ENCODE measurements around the gene PDK4.
"Not testable (repeated sequence)": the region's sequence is repeated elsewhere in the genome, so short reads cannot be mapped to it uniquely, and the experiment has no call there.

The PDK4 gene

DNA sequence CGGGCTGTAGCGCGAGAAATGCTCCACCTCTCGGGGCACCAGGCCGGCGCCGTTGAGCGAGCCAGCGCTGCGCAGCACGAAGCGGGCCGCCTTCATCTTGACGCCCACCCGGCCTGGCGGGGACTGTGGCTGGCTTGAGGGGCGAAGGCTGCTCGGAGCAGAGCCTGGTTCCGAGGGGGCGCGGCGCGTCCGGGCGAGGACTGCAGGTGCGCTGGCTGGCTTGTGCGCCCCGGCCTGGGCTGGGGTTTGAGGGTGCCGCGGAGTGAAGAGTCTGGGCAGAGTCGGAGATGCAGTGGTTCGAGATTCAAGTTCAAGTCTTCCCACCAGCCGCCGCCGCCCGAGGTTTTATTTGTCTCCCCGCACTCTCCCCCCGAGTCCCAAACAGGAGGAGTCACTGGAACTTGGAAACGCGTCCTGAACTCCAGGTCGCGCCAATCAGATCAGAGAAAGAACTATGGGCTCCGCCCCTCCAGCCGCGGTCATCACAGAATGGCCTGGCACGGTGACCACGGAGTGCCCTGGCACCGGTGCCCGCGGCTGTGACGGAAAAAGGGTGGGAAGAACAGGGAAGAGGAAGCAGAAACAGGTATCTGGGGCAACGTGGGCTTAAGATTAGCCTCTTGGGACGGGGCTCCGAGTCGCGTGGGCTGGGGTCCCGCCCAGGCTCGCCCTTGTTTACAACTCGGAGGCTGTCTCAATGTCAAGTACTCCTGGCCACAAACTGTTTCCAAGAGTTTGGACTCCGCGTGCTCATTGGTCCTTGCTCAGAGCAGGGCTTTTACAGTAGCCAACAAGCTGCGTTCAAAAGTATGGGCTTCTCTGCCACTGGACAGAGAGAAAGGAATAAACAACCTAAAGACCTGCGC, at the start of gene PDK4:
PDK4 (minus strand) TSS at position 319 of the 866 bp plus-strand sequence; CDS start at position 96, 223 bp downstream.
- peak in 1 of 2 donors; percentile 51 for DNase-seq

DNA sequence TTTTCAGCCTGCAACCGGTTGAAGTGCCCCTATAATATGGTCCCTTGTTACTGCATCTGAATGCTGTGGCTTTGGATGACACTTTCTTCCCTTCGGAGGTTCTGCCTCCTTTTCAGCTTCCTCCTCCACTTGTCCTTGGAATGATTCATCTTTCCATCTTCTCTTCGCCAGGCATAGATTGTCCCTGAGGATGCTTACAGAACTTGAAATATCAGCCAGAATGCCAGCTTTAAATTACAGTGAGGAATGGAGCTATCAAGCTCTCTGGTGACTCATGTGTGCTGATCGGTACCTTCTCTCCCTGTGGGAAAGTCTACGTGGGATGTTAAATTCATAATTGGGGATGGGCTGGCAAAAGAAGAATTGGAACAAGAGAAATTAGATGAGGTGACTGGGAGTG, 45.9 kb upstream of the PDK4 start:
- DNase-seq, result no peak

DNA sequence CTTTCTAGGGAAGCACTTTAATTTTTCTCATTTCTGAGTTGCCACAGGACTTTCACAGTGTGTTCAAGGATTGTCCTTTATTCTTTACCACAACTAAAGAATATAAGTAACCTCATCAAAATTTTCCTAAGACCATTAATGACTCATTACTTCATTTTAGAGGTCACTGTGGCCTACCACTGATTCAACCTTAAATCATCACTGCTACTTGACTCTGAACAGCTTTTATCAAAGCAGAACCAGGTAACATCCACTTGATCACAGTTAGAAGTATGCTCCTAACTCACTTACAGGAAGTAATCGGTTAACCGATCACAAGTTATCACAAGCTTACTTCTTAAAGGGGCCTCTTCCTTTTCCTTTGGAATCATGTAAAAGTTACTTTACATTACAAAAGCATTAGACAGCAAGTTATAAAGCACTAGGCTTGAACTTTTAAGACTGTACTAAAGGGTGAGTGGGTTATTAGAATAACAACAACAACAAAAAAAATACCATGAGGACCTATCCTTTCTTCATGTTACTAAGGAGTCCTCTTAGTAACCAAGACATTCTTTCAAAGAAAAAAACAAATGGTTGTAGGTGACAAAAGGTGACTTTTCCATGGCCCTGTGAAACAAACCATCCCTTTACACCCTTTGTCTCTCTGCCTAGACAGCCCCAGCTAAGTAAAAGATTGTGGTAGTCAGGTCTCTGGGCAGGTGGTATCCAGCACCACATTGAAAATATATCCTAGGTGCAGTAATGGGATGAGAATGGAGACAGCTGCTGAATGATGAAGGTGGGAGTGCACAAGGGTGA, 40.0 kb upstream of the PDK4 start:
- DNase-seq, result no peak

DNA sequence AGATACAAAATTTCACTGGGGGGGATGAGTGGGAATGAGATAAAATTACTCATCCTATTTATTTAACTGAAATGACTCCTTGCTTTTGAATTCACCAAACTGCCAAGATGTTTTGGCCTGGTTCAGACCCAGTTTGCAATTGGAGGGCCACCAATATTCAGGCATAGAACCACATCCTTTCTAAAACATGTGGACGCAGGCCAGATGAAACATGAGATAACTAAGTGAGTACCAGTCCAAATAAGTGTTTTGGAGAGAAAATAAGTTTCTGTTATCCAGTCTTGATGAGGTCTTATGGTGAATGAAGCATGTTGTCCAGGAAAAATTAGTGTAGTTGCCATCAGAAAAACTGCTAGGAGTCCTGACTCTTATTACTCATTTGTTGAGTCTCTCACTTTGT, 36.3 kb upstream of the PDK4 start:
- DNase-seq, result no peak

DNA sequence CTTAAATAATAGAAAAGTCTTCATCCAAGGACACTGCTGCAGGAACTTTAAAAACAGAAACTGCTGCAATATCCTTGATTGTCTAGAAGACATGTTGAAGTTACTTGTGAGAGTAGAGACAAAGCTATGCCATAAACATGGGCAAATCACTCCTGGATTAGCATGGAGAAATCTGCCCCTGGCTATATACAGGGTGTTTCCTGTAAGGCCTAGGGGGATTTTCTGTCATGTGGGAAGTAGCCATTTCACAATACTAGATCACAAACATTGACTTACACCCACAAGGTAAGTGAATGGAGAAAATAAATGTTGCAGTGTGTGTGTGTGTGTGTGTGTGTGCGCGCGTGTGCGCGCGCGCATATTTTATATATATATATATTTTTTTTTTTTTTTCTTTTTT, 35.2 kb upstream of the PDK4 start:
- DNase-seq, result no peak

DNA sequence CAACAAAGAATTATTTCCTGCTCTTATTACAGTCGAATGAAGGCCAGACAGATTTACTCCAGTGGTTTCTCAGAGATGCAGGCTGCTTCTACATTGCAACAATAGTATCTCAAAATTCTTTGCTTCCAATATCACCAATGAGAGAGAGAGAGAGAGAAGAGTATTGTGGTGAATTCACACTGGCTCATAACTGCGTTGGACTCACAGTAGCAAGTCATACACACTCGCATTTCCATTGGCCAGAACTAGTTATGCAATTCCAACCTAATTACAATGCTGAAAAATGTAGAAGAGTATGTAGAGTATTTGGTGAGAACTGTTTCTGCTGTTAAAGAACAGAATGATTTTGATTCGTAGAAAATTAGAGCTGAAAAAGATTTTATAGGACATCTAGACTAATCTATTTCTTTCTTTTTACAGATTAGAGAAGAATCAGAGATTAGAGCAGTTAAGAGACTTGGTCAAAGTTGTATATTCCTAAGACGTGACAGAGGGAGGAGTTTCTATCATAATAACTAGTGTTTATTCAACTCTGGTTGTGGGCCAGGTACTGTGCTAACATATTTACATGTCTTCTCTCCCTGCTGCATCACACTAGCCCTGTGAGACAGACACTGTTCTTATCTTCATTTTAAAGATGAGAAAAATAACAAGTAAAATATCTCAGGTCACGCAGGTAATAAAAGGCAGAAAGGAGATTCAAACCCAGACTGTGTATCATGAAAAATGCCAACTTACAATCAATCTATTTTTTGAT, 34.6 kb upstream of the PDK4 start:
- no peak for DNase-seq

DNA sequence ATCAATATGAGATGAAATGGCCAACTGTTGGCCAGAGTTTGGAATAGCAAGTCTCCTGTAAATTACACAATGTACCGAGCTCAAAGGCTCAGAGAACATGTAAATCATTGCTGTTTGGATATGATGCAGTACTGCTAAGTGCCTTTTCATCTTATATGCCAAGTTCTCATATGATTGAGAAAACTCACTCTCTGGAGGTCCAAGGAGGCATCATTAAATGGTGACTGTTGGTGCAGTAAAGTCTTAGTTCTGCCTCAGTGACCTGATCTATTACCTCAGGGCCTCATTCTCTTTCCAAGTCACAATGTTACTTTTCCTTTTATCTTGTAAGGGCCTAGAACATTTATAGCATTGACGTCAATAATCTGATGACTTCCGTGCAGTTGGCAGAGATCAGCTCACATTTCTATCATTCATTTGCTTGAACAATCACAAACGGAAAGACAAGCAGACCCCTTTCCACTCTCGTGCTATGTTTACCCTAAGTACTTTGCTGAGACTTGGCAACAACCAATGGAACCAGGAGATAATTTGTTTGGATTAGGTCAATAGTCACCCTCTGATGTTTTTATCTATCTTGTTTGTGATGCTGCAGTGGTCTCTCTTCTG, 32.6 kb upstream of the PDK4 start:
- DNase-seq, result no peak

DNA sequence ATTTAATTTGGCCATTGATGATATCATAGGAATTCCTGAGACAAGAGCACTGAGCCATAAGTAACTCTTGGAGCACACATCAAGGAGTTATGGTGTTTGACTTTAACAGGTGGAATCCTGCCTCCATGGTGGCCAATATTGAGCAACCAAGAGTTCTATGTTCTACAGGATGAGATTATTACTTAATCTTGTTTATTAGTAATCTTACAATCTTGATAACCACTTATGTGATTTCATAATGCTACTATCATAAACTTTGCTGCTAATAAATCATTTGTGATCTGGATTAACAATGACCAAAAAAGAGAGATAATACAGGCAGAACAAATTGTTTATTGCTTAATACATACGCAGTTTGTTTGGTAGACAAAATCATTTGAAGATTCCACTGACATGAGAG, 27.5 kb upstream of the PDK4 start:
- DNase-seq, result no peak

DNA sequence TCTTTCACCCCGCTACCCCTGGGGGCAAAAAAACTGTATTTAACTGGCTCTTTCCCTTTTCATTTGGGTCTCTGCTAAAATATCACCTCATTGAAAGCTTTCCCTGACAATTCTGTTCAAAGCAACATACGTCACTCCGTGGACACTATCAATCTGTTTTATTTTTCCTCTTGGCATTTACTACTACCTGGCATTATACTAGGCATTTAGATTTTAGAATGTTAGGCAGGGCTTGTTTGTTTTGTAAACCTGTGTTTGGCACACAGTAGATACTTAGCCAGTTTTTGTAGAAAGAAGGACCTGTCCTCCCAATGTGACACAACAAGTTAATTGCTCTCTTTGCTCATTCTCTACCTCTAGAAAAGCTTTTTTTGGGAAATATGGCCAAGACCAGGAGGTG, 26.5 kb upstream of the PDK4 start:
- no peak for DNase-seq

DNA sequence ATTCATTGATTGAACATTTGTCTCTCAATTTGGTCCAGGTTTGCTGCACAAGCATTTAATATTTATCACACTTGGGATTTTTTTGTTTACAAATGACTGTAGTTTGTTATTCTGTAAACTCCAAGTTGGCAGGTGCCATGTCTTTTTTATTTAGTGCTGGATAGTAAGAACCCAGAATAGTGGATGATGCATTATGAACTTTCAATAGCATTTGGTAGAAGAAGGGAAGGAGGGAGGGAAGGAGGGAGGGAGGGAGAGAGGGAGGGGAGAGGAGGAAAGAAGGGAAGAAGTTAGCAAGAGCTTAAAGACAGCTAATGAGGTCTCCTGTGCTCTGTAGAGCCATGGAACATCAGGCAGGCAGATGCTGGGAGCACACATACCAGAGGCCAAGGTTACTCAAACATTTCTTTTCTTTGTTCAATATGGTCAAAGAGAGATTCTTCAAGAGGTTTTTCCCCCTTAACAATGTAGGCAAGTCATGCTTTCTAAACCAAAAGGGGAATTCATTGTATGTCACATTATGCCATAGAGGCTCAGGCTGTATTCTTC, 25.8 kb upstream of the PDK4 start:
- DNase-seq, result no peak

DNA sequence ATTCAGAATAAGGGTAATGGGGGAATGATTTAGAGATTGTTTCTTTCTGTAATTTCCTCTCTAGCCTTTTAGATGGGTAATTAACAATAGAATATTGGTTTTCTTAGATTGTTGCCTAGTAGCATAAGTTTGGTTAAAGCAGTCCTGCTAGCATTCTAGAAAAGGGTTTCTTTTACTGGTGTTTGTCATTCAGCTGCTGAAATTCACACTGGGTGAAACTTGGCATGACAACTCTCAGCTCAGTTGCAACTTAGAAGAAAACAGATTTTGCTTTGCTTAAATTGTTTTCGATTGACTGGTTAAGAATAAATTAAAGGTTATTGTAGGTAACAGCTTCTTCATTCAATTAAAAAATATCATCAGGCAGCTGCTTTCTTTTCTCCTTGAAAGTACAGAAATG, 25.1 kb upstream of the PDK4 start:
- no peak for DNase-seq

DNA sequence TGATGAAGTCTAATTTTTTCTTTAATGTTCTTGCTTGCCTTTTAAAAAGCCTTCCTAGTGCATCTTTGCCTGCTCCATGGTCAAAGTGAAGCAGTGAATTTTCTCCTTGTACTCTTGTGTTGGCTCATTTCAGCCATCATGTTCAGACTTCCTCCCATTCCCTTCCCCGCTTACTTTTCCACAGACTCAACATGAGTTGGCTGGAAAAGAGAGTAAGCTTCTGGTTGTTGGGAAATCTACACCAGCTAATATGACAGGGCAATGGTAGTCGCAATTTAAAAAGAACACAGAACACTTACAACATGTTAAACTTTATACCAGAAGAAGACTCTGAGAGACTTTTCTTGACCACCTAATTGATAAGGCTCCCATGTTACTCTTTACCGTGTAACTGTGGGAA, 24.3 kb upstream of the PDK4 start:
- DNase-seq, result no peak

DNA sequence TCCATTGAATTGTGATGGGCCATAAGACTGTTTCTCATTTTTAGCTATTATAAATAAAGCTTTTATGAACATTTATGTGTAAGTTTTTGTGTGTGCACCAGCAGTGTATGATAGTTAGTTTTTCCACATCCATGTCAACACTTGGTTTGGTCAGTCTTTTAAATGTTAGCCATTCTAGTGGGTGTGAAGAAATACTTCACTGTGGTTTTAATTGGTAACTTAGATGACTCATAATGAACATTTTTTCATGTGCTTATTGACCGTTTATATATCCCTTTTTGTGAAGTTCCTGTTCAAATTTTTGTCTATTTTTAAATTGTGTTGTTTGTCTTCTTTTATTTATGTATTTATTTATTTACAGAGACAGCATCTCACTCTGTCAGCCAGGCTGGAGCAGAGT, 23.6 kb upstream of the PDK4 start:
- DNase-seq, result no peak

DNA sequence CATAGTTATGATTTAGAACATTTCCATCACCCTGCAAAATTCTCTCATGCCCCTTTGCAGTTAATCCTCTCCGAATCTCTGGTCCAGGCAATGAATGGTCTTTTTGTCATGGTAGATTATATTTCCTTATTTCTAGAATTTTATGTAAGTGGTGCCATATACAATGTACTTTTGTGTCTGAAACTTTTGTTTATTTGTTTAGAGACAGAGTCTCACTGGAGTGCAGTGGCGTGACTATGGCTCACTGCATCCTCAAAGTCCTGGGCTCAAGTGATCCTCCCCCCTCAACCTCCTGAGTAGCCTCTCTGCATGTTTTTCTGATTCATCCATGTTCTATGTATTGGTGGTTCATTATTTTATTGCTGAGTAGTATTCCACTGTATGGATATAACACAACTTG, 23.2 kb upstream of the PDK4 start:
- DNase-seq, result no peak

DNA sequence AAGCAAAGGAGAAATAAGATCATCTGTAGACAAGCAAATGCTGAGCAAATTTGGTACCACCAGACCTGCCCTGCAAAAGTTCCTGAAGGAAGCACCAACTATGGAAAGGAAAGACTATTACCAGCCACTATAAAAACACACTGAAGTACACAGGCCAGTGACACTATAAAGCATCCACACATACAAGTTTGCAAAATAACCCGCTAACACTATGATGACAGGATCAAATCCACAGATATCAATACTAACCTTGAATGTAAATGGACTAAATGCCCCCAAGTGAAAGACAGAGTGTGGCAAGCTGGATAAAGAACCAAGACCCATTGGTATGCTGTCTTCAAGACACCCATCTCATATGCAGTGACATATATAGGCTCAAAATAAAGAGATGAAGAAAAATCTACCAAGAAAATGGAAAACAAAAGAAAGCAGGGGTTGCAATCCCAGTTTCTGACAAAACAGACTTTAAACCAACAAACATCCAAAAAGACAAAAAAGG, 18.2 kb upstream of the PDK4 start:
- DNase-seq, result no peak

DNA sequence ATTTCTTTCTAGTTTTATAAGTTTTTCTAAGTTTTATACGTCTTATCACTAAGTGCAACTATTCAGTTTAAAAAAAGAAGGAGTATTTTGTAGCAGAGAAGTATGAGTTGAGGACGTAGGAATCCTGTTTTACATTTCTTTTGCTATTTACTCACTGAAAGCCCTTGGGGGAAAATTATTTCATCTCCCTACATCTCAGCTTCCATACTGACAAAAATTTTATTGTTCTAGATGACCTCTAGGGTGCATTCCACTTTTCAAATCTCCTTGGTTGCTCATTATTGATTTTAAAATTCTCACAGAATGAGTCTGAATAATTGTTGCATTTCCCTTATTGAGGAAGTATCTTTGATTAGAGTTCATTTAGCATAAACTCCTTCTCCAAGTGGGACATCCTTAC, 14.9 kb upstream of the PDK4 start:
- no peak for DNase-seq

DNA sequence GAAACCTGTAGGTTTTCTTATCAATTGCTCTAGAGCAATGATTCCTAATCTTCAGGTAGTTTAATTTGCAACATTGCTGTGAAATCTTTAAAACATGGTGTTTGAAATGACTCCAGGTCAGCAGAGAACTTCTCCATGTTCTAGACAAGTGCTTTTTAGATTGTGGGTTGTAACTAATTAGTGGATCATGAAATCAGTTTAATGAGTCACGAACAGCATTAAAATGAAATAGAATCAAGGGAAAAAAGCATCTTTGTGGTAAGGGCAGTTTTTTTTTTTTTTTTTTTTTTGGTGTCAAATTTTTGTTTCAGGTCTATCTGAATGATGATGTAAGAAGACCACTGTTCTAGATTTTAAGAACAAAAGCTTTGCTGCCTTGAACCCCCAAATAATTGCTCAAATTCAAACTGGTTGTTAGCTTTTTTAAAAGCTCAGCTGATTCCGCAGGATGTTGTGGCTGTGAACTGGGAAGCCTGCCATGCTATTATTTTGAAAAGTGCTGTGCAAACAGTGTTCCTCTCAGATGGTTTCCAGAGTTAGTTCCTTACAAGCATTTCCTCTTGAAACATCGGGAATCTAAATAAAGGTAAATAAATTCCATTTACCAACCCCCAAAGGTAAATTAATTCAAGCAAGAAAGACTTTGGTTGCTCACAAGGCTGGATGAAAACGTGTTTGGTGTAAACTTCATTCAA, 13.1 kb upstream of the PDK4 start:
- DNase-seq, result no peak

DNA sequence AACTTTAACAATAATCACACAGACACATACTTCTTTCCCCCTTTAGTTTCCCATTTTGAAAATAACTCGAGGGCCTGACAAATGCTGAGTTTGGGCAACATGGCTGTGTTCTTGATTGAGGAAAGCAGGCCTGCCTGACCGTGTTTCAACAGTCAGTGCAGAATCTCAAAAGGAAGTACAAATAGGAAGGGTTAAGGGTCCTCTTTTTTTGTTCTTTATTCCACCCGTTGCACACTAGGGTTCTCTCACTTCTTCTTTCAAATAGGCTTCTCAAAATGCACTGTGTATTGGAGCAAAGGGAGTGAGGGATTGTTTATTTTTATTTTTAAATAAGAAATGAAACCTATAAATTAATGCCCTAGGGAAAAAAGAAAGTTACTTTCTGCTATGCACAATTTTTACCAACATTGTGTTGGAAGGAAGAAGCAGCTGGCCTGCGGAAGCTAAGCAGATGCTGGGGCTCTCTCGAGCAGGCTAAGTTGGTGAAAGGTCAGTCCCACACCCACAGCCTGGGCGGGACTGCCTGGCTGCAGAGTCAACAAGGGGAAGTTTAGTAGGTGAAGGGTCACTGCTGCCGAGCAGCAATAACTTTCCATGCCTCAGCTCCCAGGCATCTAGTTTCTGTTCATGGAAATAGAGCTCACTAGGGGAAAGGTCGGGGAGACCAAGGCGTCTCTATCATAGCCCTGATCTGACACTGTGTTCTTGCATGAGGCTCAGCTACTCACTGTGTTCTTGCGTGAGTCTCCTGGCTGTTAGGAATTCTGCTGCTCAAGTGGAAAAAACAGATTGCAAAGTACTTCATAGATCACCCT, 12.2 kb upstream of the PDK4 start:
- DNase-seq, result peak in 1 of 2 donors; percentile 56

DNA sequence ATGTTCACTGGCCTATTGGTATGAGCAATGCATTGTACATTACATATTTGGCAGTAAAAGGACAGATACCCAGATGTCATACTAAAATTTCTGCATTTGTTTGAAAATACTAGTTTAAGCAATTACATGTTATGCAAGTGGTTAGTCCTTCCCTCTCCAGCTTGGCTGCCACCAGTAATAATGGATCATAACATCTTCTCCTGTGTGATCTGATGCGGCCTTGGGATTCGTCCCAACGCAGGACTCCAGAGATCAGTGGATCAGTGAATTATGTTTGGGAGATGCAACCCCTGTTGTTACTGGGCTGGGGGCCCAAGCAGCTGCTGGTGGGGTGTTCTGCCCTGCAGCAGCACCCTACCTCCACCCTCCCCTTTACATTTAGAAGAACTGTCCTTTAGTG, 11.2 kb upstream of the PDK4 start:
- no peak for DNase-seq

DNA sequence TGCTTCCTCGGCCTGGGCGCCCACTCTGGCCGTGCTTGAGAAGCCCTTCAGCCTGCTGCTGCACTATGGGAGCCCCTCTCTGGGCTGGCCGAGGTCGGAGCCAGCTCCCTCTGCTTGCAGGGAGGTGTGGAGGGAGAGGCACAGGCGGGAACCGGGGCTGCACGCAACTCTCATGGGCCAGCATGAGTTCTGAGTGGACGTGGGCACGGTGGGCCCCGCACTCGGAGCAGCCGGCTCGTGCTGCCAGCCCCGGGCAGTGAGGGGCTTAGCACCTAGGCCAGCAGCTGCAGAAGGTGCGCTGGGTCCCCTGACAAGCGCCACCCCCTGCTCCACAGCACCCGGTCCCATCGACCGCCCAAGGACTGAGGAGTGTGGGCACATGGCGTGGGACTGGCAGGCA, 9.0 kb upstream of the PDK4 start:
- no peak for DNase-seq

DNA sequence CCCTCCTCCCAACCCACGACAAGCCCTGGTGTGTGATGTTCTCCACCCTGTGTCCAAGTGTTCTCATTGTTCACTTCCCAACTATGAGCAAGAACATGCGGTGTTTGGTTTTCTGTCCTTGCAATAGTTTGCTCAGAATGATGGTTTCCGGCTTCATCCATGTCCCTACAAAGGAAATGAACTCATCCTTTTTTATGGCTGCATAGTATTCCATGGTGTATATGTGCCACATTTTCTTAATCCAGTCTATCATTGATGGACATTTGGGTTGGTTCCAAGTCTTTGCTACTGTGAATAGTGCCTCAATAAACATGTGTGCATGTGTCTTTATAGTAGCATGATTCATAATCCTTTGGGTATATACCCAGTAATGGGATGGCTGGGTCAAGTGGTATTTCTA, 8.5 kb upstream of the PDK4 start:
- DNase-seq, result not testable (repeated sequence)

Measured in CD4-positive, alpha-beta T cell treated with Interleukin-1 beta for 1 hour (primary cell).